Mesothelial cell of epicardium (in vitro differentiated cells): Measurements from ENCODE around the gene HBP1. TPM values are rescaled to one million over a fixed set of nuclear protein-coding genes. Genes with fewer than 3 reads are reported as not detected.

ENCODE experiments used
- DNase-seq, 2 experiments: peaks; one replicate each; pipeline ENCODE4 v3.0.0; 2021; ENCODE audit warnings: low spot score in 2 of 2; ENCODE audit not compliant: unreplicated experiment in 2 of 2
- H3K27ac Mint-ChIP-seq: 2 replicates; pipeline ENCODE4 v1.8.0; 2021; ENCODE audit warnings: mixed read lengths
- H3K27me3 Mint-ChIP-seq: 2 replicates; pipeline ENCODE4 v1.8.0; 2021; ENCODE audit warnings: low read depth, mixed read lengths
- H3K36me3 Mint-ChIP-seq: 2 replicates; pipeline ENCODE4 v1.8.0; 2021; ENCODE audit warnings: mixed read lengths
- H3K4me1 Mint-ChIP-seq: 2 replicates; pipeline ENCODE4 v1.8.0; 2021; ENCODE audit warnings: mixed read lengths
- H3K4me3 Mint-ChIP-seq: 2 replicates; pipeline ENCODE4 v1.8.0; 2021; ENCODE audit warnings: mild to moderate bottlenecking, moderate library complexity, mixed read lengths
- H3K9me3 Mint-ChIP-seq: 2 replicates; pipeline ENCODE4 v1.8.0; 2021; ENCODE audit warnings: mixed read lengths
- total RNA-seq: library from RNA; stranded (reverse); gene quantifications from 3 replicates; pipeline ENCODE4 v1.2.1, GENCODE V29; 2021
- TF ChIP-seq, protein P1 (sequence below): fragments of 200-600 bp; sonication (generic); IDR thresholded peaks from one replicate; pipeline ENCODE4 v1.5.0; 2021; ENCODE audit warnings: antibody characterized with exemption; ENCODE audit not compliant: unreplicated experiment

The HBP1 gene
- total RNA-seq, 1 donor from 2014 or later, result 76.0 TPM

DNA sequence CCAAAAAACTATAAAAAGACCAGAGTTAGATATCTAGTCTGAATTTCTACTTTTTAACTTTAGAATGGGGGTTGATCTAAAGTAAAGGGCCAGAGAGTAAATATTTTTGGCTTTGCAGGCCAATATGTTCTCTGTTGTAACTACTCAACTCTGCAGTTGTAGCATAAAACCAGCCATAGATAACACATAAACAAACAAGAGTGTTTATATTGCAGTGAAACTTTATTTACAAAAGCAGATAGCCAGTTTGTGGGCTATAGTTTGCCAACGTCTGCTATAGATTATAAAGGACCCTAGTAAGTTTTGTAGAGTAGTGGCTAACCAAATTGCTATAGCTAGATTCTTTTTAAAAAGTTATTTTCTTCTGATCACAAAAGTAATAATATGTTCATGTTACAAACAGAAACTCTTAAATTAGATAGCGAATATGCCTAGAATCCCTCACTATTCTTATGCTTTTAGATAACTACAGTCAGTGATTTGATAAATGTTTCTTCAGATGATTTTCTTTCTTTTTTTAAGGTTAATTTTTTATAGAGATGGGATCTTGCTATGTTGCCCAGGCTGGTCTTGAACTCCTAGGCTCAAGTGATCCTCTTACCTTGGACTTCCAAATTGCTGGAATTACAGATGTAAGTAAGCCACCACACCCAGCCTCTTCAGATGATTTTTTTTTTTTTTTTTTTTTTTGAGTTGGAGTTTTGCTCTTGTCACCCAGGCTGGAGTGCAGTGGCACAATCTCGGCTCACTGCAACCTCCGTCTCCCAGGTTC, 23.6 kb upstream of the HBP1 start:
- Mint-ChIP-seq H3K27ac (no peak overlapping the region), H3K27me3 (no peaks in the 10 kb centered on the region), H3K4me3 (no peak overlapping the region), H3K4me1 (peaks cover 3% of the 10 kb centered on the region), H3K9me3 (no peaks in the 10 kb centered on the region), H3K36me3 (no peaks in the 10 kb centered on the region)
- TF ChIP-seq, protein P1, sequence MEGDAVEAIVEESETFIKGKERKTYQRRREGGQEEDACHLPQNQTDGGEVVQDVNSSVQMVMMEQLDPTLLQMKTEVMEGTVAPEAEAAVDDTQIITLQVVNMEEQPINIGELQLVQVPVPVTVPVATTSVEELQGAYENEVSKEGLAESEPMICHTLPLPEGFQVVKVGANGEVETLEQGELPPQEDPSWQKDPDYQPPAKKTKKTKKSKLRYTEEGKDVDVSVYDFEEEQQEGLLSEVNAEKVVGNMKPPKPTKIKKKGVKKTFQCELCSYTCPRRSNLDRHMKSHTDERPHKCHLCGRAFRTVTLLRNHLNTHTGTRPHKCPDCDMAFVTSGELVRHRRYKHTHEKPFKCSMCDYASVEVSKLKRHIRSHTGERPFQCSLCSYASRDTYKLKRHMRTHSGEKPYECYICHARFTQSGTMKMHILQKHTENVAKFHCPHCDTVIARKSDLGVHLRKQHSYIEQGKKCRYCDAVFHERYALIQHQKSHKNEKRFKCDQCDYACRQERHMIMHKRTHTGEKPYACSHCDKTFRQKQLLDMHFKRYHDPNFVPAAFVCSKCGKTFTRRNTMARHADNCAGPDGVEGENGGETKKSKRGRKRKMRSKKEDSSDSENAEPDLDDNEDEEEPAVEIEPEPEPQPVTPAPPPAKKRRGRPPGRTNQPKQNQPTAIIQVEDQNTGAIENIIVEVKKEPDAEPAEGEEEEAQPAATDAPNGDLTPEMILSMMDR, result no peak
- DNase-seq, result no peak

DNA sequence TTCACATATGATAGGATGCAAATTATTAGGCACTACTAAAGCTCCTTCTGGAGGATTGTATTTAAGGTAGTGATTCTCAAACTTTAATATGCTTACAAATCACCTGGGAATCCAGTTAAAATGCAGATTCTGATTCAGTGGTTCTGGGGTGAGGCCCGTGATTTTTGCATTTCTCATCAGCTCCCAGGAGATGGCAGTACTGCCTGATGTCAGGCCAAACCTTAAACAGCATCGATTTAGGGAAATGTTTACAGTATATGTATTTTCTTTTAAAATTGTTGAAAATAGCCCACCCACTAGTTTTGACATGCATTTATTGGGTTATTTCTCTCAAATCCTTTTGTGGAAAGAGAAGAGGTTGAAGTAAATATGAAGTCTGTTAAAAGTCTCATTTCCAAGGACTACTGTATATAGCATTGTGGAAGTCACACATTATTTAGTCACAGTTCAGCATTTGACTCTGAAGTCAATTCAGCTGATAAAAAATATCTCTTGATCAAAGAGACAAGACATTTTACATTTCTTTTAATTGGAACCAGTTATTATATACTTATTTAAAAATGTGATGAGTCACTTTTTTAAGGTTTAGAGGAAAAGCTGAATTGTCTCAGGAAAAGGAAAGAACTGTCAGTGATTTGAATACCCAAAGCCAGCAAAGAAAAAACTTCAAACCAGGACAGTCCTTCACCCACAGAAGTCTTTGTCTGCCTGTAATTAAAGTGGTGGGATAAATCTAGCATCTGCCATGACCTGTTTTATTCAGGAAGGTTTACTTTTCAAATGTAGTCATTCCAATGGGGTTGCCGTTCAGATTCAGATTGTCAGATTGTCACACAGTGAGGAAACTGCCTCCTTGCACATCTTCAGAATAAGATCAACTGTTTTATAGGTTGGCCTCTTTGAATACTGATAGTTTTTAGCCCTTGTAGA, 21.1 kb upstream of the HBP1 start:
- H3K27ac Mint-ChIP-seq, result no peak overlapping the region

DNA sequence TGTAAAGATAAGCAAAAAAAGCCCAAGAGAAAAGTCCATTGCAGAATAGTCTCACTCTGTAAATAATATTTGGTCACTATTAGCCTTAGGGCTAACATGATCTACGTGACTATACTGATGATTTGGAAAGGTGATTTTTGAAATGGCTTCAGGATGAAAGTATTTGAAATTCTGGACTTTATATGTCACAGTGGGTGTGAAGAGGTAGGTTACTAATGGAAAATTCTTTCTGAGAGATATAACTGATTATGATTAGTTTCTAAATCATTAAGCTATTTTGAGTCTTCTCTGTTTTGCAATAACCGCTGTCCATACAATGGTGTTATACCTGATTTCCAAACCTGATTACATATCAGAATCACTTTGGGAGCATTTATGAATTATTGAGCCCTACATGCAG, 20.1 kb upstream of the HBP1 start:
- H3K4me1 Mint-ChIP-seq, result peaks cover 3% of the 10 kb centered on the region

More for the DNA sequence above, 21.1 kb upstream of the HBP1 start:
- TF ChIP-seq, protein P1, result peak; percentile 43
- no peak for DNase-seq
- Mint-ChIP-seq H3K4me1 (peaks cover 3% of the 10 kb centered on the region), H3K4me3 (no peak overlapping the region), H3K27me3 (no peaks in the 10 kb centered on the region), H3K36me3 (no peaks in the 10 kb centered on the region), H3K9me3 (no peaks in the 10 kb centered on the region)

DNA sequence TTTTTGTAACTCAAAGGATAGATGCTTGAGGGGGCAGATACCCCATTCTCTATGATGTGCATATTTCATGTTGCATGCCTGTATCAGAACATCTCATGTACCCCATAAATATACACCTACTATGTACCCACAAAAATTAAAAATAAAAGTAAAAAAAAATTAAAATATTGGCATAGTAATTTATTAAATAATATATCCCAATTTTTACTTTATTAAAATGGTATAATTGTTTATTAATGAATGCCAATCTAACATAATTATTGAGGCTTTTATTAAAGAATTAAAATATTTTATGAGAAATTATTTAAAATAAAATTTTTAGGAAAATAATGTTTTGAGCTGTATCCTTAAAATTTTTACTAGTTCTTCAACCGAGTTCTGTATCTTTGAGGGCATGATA, 18.9 kb upstream of the HBP1 start:
- Mint-ChIP-seq H3K27ac (no peak overlapping the region), H3K36me3 (no peaks in the 10 kb centered on the region), H3K4me3 (no peak overlapping the region), H3K27me3 (no peaks in the 10 kb centered on the region), H3K4me1 (peaks cover 3% of the 10 kb centered on the region), H3K9me3 (no peaks in the 10 kb centered on the region)
- DNase-seq, result no peak
- TF ChIP-seq, protein P1, result no peak

More for the DNA sequence above, 20.1 kb upstream of the HBP1 start:
- no peak for DNase-seq
- Mint-ChIP-seq H3K4me3 (no peak overlapping the region), H3K27ac (no peak overlapping the region), H3K9me3 (no peaks in the 10 kb centered on the region), H3K36me3 (no peaks in the 10 kb centered on the region), H3K27me3 (no peaks in the 10 kb centered on the region)
- TF ChIP-seq, protein P1, result no peak

DNA sequence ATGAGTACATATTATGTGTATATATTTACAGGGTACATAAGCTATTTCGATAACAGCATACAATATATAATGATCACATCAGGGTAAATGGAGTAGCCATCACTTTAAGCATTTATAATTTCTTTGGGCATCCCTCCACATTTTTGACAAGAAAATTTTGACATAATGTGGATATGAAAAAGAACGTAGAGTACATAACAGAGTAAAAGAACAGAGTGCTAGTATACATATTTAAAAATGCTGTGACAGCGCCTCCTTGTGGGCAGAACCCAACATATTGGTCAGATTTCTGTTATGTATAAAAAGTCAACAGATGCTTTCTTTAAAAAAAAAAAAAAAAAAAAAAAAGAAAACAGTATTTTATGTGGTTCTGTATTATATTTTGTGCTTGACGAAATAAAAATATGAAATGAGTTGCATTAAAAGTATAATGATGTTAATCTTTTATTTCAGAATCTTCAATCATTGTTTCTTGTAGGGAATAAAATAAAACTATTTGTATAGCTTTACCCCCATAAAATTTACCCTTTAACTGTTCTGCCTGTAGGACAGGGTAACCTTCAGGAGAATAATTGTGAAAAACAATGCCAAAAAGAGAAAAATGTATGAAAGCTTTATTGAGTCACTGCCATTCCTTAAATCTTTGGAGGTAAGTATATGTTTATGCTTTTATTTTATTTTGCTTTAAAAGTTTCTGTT, 18.3 kb upstream of the HBP1 start:
- Mint-ChIP-seq H3K4me3 (no peak overlapping the region), H3K27ac (no peak overlapping the region), H3K27me3 (no peaks in the 10 kb centered on the region), H3K9me3 (no peaks in the 10 kb centered on the region), H3K4me1 (peaks cover 3% of the 10 kb centered on the region), H3K36me3 (no peaks in the 10 kb centered on the region)
- TF ChIP-seq, protein P1, result peak; percentile 90
- DNase-seq, result peak; percentile 53 to 78
